Right cardiac atrium (tissue), 5 donors: Measurements from ENCODE around the gene ENO4. TPM values are rescaled to one million over a fixed set of nuclear protein-coding genes. Genes with fewer than 3 reads are reported as not detected.

Source experiments
- ATAC-seq, 2 donors: fragments of 200-7000 bp; cut with Tn5 transposase; one replicate each; pipeline versions ENCODE4 v1.8.0 to v1.9.1; 2020; ENCODE audit warnings: moderate library complexity in 2 of 2, mild to moderate bottlenecking in 1 of 2
- DNase-seq, 3 donors: peaks; one replicate each; pipeline ENCODE4 v3.0.0-alpha.2; 2020
- H3K27ac ChIP-seq: one replicate; pipeline ENCODE4 v1.5.1; 2013; ENCODE audit warnings: mild to moderate bottlenecking, low read length, control low read depth, moderate library complexity
- H3K27me3 ChIP-seq: one replicate; pipeline ENCODE4 v1.6.1; 2013; ENCODE audit not compliant: control insufficient read depth, insufficient read depth
- H3K4me1 ChIP-seq: one replicate; pipeline ENCODE4 v1.6.1; 2013; ENCODE audit warnings: low read length; ENCODE audit not compliant: control insufficient read depth, insufficient read depth
- H3K4me3 ChIP-seq: one replicate; pipeline ENCODE4 v1.5.1; 2013; ENCODE audit warnings: low read length, control low read depth
- H3K9me3 ChIP-seq: one replicate; pipeline ENCODE4 v1.6.1; 2013; ENCODE audit warnings: low read length; ENCODE audit not compliant: control insufficient read depth
- WGBS: extraction: QIAGEN DNeasy Blood & Tissue Kit; methylation state at CpG from one replicate; pipeline ENCODE4 v1.1.7; 2013; 5-methylcytosine and 5-hydroxymethylcytosine counted together
- intact Hi-C, 4 donors: fragments of 100-400 bp; cut with DNase I; formaldehyde crosslinking; loops; one replicate each; pipeline versions ENCODE4 v1.11.0 to v1.14.0; 2022 to 2023
- polyA plus RNA-seq: library from polyadenylated mRNA; stranded (reverse); fragments of 200-250 nt; gene quantifications from one replicate; pipeline ENCODE4 v1.2.3, GENCODE V29; 2013
- total RNA-seq, 4 donors: library from RNA; stranded (reverse); fragmentation: NEBNext Ultra II Directional; extraction: Animal tissue kit (Norgen Biotek cat#: 25700); gene quantifications; one replicate each; pipeline ENCODE4 v1.2.1, GENCODE V29; 2021
- donor health status: healthy with polysubstance abuse.
- donor health status: DM: no; HTN: yes; CAD: no.
- donor health status: DM: no; HTN: no; CAD: no.
- donor health status: DM: no; HTN: yes; CAD: no; lungs with severe emphysema.
- donor health status: DM: yes; HTN: yes; CAD: no.

The ENO4 gene
- total and polyA plus RNA-seq, 5 donors, result 0.07 to 0.36 (median 0.25) TPM

DNA sequence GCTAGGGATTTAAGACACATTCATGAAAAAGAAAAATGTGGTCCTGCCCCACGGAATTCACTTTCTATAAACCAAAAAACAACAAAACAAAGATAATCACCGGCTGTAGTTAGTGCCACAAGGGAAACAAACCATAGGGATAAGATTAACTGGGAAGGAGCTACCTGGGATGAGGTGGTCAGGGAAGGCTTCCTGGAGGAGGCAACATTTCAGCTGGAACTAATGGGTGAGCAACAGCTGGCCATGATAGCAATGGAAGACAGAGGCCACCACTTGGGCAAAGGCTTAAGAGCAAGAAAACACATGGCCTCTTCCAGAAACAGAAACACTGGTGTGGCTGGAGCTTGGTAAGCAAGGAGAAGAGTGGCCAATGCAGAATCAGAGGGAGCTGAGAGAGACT is 38.4 kb upstream of the ENO4 start:
- Histone ChIP-seq H3K27ac (no peak overlapping the region), H3K4me1 (no peaks in the 10 kb centered on the region), H3K27me3 (no peaks in the 10 kb centered on the region), H3K4me3 (no peak overlapping the region), H3K9me3 (no peaks in the 10 kb centered on the region)
- 86% methylated on average over 2 of the region's 2 CpGs for WGBS
- DNase-seq, result no peak
- no peak for ATAC-seq
- intact Hi-C loops, result no loop called here

GRCh38 chr10:116811691-116812090 is 37.6 kb upstream of the ENO4 start:
- 83% methylated on average over 11 of the region's 11 CpGs for WGBS
- Histone ChIP-seq H3K9me3 (no peaks in the 10 kb centered on the region), H3K27ac (no peak overlapping the region), H3K4me1 (no peaks in the 10 kb centered on the region), H3K27me3 (no peaks in the 10 kb centered on the region), H3K4me3 (no peak overlapping the region)
- DNase-seq (no peak), ATAC-seq (no peak)
- intact Hi-C loops, result no loop called here

DNA sequence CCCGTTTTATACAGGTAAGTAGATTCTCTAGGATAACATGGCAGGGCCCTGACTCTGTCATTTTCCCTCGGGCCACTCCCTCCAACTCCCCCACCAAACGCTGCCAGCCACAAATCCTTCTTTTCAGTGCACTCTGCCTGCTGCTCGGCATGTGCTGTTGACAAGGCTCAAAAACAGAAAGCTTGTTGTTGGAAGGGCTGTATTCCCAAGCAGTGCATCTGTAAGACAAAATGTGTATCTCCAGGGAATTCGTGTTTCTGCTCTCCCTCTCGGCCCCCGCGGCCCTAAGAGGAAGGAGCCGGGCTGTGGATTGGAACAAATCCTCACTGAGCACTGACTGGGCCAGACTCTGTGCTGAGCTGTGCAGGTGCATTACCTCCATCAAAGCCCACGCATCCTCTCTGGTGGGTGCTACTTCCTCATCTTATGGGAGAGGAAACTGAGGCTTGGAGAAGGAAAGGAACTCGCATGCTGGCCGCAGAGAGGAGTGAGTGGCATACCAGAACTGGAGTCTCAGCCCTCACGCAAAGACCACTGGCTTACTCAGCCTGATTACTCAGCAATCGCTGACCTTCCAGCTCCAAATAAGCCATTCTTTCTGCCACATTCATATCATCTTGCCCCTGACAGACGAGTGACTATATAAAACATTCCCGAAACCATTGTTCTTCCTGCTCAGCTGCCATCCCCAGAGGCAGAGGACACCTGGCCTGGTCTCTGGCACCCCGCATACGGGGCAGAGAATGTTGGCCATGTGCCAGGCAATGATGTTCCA is 33.5 kb upstream of the ENO4 start:
- 65% methylated on average over 18 of the region's 18 CpGs for WGBS
- intact Hi-C loops, result no loop called here
- H3K27me3 ChIP-seq, result no peaks in the 10 kb centered on the region
- ATAC-seq (no peak), DNase-seq (no peak)
- no peaks in the 10 kb centered on the region for H3K4me1 ChIP-seq
- no peak overlapping the region for H3K4me3 ChIP-seq
- no peak overlapping the region for H3K27ac ChIP-seq
- H3K9me3 ChIP-seq, result no peaks in the 10 kb centered on the region

GRCh38 chr10:116817178-116817577 is 32.1 kb upstream of the ENO4 start:
- 68% methylated on average over 10 of the region's 10 CpGs for WGBS
- no peak for DNase-seq

DNA sequence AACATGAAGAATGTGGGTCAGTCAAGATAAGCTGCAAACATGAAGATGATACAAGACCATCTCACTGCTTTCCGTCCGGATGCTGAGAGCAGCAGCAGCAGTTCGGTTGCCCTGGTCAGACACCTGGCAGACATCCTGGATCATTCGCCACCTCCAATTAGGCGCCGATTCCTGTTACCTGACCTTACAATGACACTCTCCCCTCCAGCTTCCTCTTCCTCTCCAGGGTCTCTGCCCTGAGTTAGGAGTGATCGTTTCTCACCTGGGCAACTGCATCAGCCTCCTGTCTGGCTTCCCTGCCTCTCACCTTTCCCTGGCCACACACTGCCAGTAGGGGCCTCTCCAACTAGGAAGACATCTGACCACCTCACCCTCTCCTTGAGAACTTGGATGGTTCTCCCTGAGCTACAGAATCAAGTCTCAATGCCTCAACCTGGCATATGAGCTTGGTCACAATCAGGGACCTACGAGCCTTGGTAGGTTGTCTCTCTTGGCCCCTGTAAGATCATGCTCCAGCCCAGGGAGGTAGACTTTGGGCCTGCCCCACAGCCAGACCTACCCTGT is 31.4 kb upstream of the ENO4 start:
- no peak for ATAC-seq
- Histone ChIP-seq H3K4me1 (no peaks in the 10 kb centered on the region), H3K4me3 (no peak overlapping the region), H3K9me3 (no peaks in the 10 kb centered on the region), H3K27me3 (no peaks in the 10 kb centered on the region), H3K27ac (no peak overlapping the region)
- no peak for DNase-seq
- WGBS, result 55% methylated on average over 8 of the region's 8 CpGs
- intact Hi-C loops, result no loop called here

More at GRCh38 chr10:116817178-116817577, 32.1 kb upstream of the ENO4 start:
- Histone ChIP-seq H3K9me3 (no peaks in the 10 kb centered on the region), H3K27ac (no peak overlapping the region), H3K27me3 (no peaks in the 10 kb centered on the region), H3K4me1 (no peaks in the 10 kb centered on the region), H3K4me3 (no peak overlapping the region)
- no peak for ATAC-seq
- intact Hi-C loops, result no loop called here

GRCh38 chr10:116819999-116820677 is 29.2 kb upstream of the ENO4 start:
- Histone ChIP-seq H3K9me3 (no peaks in the 10 kb centered on the region), H3K27me3 (no peaks in the 10 kb centered on the region), H3K27ac (no peak overlapping the region), H3K4me1 (no peaks in the 10 kb centered on the region), H3K4me3 (no peak overlapping the region)
- intact Hi-C loops, result no loop called here
- ATAC-seq (no peak), DNase-seq (no peak)
- WGBS, result 80% methylated on average over 6 of the region's 6 CpGs

- intact Hi-C loops, result no loop called here
- no peaks in the 10 kb centered on the region for H3K9me3 ChIP-seq
- no peaks in the 10 kb centered on the region for H3K4me1 ChIP-seq
- H3K27me3 ChIP-seq, result no peaks in the 10 kb centered on the region
- ATAC-seq, result no peak
- no peak overlapping the region for H3K27ac ChIP-seq
- no peak overlapping the region for H3K4me3 ChIP-seq
- WGBS, result 59% methylated on average over 7 of the region's 7 CpGs
- no peak for DNase-seq
These were observed 23.4 kb upstream of the ENO4 start for GRCh38 chr10:116825901-116826300.

GRCh38 chr10:116826803-116827202 is 22.5 kb upstream of the ENO4 start:
- ATAC-seq (no peak), DNase-seq (no peak)
- intact Hi-C loops, result no loop called here
- Histone ChIP-seq H3K4me3 (no peak overlapping the region), H3K27ac (no peak overlapping the region), H3K4me1 (no peaks in the 10 kb centered on the region), H3K9me3 (no peaks in the 10 kb centered on the region), H3K27me3 (no peaks in the 10 kb centered on the region)
- 81% methylated on average over 7 of the region's 7 CpGs for WGBS

GRCh38 chr10:116827214-116827671 is 22.1 kb upstream of the ENO4 start:
- Histone ChIP-seq H3K27me3 (no peaks in the 10 kb centered on the region), H3K4me1 (no peaks in the 10 kb centered on the region), H3K27ac (no peak overlapping the region), H3K4me3 (no peak overlapping the region), H3K9me3 (no peaks in the 10 kb centered on the region)
- no peak for DNase-seq
- no peak for ATAC-seq
- intact Hi-C loops, result no loop called here
- WGBS, result 85% methylated on average over 11 of the region's 11 CpGs

DNA sequence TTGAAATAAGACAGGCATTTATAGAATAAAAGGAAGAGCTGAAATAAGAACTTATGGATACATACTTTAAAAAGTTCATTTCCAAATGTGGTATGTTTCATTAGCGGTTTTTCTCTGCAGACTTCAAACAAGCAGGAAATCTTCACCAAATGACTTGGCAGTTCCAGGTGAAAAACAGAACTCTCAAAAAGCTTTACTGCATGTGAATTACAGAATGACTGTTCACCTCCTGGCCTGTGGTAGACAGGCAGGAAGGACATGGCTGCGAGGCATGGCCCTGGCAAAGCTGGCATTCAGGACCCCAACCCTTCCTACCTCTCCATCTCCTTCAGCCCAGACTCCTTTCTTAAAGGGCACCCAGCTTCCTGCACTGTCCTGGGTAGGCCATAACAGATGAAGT is 21.2 kb upstream of the ENO4 start:
- no peak for ATAC-seq
- no peak for DNase-seq
- no peaks in the 10 kb centered on the region for H3K27me3 ChIP-seq
- H3K4me1 ChIP-seq, result no peaks in the 10 kb centered on the region
- H3K4me3 ChIP-seq, result no peak overlapping the region
- intact Hi-C loops, result no loop called here
- 64% methylated on average over 2 of the region's 2 CpGs for WGBS
- no peaks in the 10 kb centered on the region for H3K9me3 ChIP-seq
- no peak overlapping the region for H3K27ac ChIP-seq

GRCh38 chr10:116829711-116830110 is 19.6 kb upstream of the ENO4 start:
- Histone ChIP-seq H3K9me3 (no peaks in the 10 kb centered on the region), H3K4me1 (no peaks in the 10 kb centered on the region), H3K27ac (no peak overlapping the region), H3K4me3 (no peak overlapping the region), H3K27me3 (no peaks in the 10 kb centered on the region)
- 89% methylated on average over 9 of the region's 9 CpGs for WGBS
- DNase-seq (no peak), ATAC-seq (no peak)
- intact Hi-C loops, result no loop called here
